ENCODE results near the gene TRPC1.

The TRPC1 gene

DNA sequence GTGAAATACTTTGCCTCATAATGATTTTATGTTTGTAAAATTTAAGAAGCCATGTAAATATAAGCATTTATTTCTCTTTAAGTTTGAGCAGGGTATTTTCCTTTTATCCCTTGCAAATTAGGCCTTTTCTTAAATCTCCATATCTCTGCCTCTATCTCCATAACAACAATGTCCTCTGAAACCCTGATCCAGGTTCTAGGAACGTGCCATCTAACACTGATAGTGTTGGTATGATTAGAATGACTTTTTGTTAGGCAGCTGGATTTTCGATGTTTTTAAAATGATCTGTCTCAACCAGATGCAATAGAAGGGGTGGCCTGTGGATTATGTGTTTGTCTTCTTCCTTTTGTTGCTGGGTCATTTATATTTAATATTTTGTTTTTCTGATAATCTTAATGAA is 77.9 kb downstream of the TRPC1 start:
- peaks cover 8% of the 10 kb centered on the region for H3K36me3 ChIP-seq (ENCODE audit: control insufficient read depth, low read depth, low read length)
- no peak overlapping the region for H3K27ac ChIP-seq (ENCODE audit: low read length)
- no peaks in the 10 kb centered on the region for H3K9me3 ChIP-seq (ENCODE audit: control insufficient read depth, low read depth, low read length)
- H3K27me3 ChIP-seq (ENCODE audit: control insufficient read depth, insufficient read depth, low read length): no peaks in the 10 kb centered on the region
- H3K9ac ChIP-seq (ENCODE audit: low read length): no peak overlapping the region
- peaks cover 7% of the 10 kb centered on the region for H3K4me1 ChIP-seq (ENCODE audit: control insufficient read depth, low read depth, low read length)
- no peak overlapping the region for H3K4me3 ChIP-seq (ENCODE audit: low read length)

DNA sequence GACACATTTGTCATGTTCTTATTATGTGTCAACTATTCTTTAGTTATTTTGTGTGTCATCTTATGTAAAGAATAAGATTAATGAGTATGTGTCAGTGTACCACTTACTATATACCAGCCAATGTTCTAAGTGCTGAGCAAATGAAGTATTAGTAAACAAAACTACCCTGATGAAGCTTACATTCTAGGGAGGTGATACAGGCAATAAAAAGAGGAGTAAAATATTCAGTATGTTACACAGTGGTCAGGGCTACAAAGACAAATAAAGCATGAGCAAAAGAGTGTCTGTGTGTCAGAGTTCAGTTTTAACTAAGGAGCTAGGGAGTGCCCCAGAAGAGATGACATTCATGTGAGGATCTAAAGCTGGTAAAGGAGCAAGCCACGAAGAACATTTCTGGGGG is 79.1 kb downstream of the TRPC1 start:
- Histone ChIP-seq H3K9ac (ENCODE audit: low read length) (no peak overlapping the region), H3K27me3 (ENCODE audit: control insufficient read depth, insufficient read depth, low read length) (no peaks in the 10 kb centered on the region), H3K27ac (ENCODE audit: low read length) (no peak overlapping the region), H3K36me3 (ENCODE audit: control insufficient read depth, low read depth, low read length) (peaks cover 8% of the 10 kb centered on the region), H3K4me1 (ENCODE audit: control insufficient read depth, low read depth, low read length) (peaks cover 7% of the 10 kb centered on the region), H3K9me3 (ENCODE audit: control insufficient read depth, low read depth, low read length) (no peaks in the 10 kb centered on the region), H3K4me3 (ENCODE audit: low read length) (no peak overlapping the region)

DNA sequence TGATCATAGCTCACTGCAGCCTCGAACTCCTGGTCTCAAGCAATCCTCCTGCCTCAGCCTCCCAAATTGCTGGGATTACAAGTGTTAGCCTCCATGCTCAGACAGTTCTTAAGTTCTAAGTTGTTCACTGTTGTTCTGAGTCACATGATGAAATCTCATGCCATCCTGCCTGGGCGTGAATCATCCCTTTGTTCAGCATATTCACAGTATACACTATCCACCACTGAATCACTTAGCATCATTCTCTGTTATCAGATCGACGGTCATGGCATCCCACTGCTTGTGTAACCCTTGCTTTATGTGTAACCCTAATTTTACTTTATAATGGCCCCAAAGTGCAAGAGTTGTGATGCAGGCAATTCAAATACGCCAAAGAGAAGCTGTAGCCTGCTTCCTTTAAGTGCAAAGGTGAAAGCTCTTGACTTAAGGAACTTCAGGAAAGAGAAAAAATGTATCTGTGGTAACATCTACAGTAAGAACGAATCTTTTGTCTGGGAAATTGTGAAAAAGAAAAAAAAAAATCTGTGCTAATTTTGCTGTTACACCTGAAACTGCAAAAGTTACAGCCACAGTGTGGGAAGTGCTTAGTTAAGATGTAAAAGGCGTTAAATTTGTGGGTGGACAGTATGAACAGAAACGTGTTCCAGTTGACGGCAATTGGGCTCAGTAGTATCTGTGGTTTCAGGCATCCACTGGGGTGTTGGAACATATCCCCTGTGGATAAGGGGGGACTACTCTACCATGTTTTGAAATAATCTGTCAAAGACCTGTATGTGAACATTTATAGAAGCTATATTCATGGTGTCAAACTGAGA is 84.5 kb downstream of the TRPC1 start:
- H3K9ac ChIP-seq (ENCODE audit: low read length): no peak overlapping the region
- no peak overlapping the region for H3K4me3 ChIP-seq (ENCODE audit: low read length)
- no peak overlapping the region for H3K27ac ChIP-seq (ENCODE audit: low read length)
- no peaks in the 10 kb centered on the region for H3K9me3 ChIP-seq (ENCODE audit: control insufficient read depth, low read depth, low read length)
- H3K36me3 ChIP-seq (ENCODE audit: control insufficient read depth, low read depth, low read length): peaks cover 8% of the 10 kb centered on the region
- no peaks in the 10 kb centered on the region for H3K27me3 ChIP-seq (ENCODE audit: control insufficient read depth, insufficient read depth, low read length)
- H3K4me1 ChIP-seq (ENCODE audit: control insufficient read depth, low read depth, low read length): no peaks in the 10 kb centered on the region

DNA sequence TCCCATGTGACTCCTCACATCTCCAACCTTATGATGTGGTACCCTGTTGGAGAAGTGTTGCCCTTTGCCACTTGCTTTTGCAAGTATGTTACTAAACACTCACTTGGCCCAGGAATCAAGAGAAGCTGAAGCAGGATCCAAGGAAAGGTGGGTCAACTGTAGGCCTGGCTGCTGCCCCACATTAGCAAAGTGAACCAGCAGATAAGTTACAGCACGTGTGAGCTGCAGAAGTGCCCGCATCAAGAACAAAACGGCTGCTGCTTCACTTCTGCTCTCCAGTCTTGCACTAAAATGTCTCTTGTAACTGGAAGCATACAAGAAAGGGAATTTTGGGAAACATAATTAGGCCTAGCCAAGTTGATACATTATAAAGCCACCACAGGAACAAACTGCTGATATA is 85.4 kb downstream of the TRPC1 start:
- Histone ChIP-seq H3K9ac (ENCODE audit: low read length) (no peak overlapping the region), H3K36me3 (ENCODE audit: control insufficient read depth, low read depth, low read length) (peaks cover 7% of the 10 kb centered on the region), H3K4me3 (ENCODE audit: low read length) (no peak overlapping the region), H3K4me1 (ENCODE audit: control insufficient read depth, low read depth, low read length) (no peaks in the 10 kb centered on the region), H3K27ac (ENCODE audit: low read length) (no peak overlapping the region), H3K27me3 (ENCODE audit: control insufficient read depth, insufficient read depth, low read length) (no peaks in the 10 kb centered on the region), H3K9me3 (ENCODE audit: control insufficient read depth, low read depth, low read length) (no peaks in the 10 kb centered on the region)

DNA sequence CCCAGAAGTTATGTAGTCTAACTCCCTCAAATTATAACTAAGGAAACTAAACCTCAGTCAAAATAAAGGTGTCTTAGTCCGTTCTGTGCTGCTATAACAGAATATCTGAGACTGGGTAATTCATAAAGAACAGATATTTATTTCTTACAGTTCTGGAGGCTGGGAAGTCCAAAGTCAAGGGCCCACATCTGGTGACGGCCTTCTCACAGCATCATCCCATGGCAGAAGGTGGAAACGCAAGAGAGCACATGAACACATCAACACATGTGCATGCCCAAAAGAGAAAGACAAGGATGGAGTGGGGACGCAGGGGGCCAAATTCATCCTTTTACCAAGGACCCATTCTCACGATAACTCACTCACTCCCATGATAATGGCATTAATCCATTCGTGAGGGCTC is 92.0 kb downstream of the TRPC1 start:
- Histone ChIP-seq H3K4me1 (ENCODE audit: control insufficient read depth, low read depth, low read length) (no peaks in the 10 kb centered on the region), H3K9me3 (ENCODE audit: control insufficient read depth, low read depth, low read length) (no peaks in the 10 kb centered on the region), H3K9ac (ENCODE audit: low read length) (no peak overlapping the region), H3K36me3 (ENCODE audit: control insufficient read depth, low read depth, low read length) (no peaks in the 10 kb centered on the region), H3K27me3 (ENCODE audit: control insufficient read depth, insufficient read depth, low read length) (no peaks in the 10 kb centered on the region), H3K4me3 (ENCODE audit: low read length) (no peak overlapping the region), H3K27ac (ENCODE audit: low read length) (no peak overlapping the region)

DNA sequence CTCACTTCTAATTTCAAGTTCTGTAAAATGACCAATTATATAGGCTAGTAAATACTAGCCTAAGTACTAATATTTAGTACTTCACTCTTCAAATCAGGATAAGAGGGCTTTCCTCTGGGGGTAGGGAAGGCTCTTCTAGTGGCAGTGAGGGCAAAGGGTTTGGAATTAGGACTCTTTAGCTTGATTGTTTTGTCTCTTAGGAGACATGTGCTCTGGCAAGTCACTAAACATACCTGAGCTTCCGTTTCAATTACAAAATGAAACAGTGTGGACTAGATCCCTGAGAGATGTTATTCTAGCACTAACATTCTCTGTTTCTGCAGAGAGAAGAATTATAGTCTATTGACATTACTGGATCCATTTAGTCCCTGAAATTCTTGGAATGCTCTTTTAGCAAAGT is 93.5 kb downstream of the TRPC1 start:
- Histone ChIP-seq H3K9ac (ENCODE audit: low read length) (no peak overlapping the region), H3K9me3 (ENCODE audit: control insufficient read depth, low read depth, low read length) (no peaks in the 10 kb centered on the region), H3K27me3 (ENCODE audit: control insufficient read depth, insufficient read depth, low read length) (no peaks in the 10 kb centered on the region), H3K4me3 (ENCODE audit: low read length) (no peak overlapping the region), H3K4me1 (ENCODE audit: control insufficient read depth, low read depth, low read length) (no peaks in the 10 kb centered on the region), H3K36me3 (ENCODE audit: control insufficient read depth, low read depth, low read length) (no peaks in the 10 kb centered on the region), H3K27ac (ENCODE audit: low read length) (no peak overlapping the region)

DNA sequence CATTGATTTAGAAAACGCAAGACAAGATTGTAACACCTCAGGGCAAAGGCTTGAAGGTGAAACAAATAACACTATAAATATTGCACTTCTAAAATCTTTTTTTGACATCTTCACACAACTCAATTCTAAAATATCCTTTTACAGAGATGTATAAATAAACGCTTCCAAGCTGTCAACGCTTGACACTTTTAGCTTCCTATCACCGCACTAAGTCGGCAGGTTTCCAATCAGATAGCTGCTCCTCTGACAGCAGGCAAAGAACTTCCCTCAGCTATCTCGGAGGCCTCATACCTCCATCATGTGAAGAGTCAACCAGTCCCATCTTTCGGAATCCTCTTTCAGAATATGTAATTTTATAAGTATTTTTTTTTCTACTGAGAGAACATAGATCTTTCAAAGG is 94.1 kb downstream of the TRPC1 start:
- no peak overlapping the region for H3K4me3 ChIP-seq (ENCODE audit: low read length)
- H3K9ac ChIP-seq (ENCODE audit: low read length): no peak overlapping the region
- no peak overlapping the region for H3K27ac ChIP-seq (ENCODE audit: low read length)
- no peaks in the 10 kb centered on the region for H3K9me3 ChIP-seq (ENCODE audit: control insufficient read depth, low read depth, low read length)
- no peaks in the 10 kb centered on the region for H3K27me3 ChIP-seq (ENCODE audit: control insufficient read depth, insufficient read depth, low read length)
- H3K36me3 ChIP-seq (ENCODE audit: control insufficient read depth, low read depth, low read length): no peaks in the 10 kb centered on the region
- no peaks in the 10 kb centered on the region for H3K4me1 ChIP-seq (ENCODE audit: control insufficient read depth, low read depth, low read length)

DNA sequence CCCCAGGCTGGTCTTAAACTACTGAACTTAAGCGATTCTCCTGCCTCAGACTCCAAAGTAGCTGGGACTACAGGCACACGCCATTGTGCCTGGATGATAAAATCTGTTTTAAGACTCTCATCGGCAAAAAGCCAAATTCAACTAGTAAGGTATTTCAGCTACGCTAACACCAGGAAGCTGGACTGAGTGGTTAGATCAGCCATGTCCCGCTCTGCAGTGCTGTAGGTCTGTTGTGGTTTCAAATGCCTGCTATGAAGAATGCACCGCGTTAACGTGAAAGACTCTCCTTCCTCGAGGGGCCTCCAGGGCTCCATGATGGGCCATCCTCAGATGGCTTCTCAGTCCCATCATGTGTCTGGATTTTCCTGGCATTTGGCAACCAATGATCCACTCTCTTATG is 94.8 kb downstream of the TRPC1 start:
- no peaks in the 10 kb centered on the region for H3K9me3 ChIP-seq (ENCODE audit: control insufficient read depth, low read depth, low read length)
- H3K27ac ChIP-seq (ENCODE audit: low read length): no peak overlapping the region
- no peaks in the 10 kb centered on the region for H3K4me1 ChIP-seq (ENCODE audit: control insufficient read depth, low read depth, low read length)
- H3K9ac ChIP-seq (ENCODE audit: low read length): no peak overlapping the region
- H3K27me3 ChIP-seq (ENCODE audit: control insufficient read depth, insufficient read depth, low read length): no peaks in the 10 kb centered on the region
- H3K36me3 ChIP-seq (ENCODE audit: control insufficient read depth, low read depth, low read length): no peaks in the 10 kb centered on the region
- no peak overlapping the region for H3K4me3 ChIP-seq (ENCODE audit: low read length)

DNA sequence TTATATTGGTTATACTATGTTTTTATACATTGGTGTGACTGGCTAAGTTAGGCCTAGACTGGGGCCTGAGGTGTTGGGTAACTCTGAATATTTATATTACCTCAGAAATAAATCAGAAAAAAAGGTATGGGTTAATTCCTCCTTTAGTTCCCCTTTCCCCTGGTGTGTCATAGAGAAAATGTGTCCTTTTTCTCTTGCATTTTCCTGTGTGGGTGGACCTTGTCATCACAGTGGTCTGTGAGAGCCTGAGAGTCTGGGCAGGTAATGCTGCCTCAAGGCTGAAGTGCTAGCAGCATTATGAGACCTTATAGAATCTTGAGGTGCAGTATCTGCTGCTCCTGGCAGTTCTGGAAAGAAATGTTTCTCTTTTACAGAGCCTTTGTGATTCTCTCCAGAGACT is 95.3 kb downstream of the TRPC1 start:
- Histone ChIP-seq H3K4me1 (ENCODE audit: control insufficient read depth, low read depth, low read length) (no peaks in the 10 kb centered on the region), H3K9me3 (ENCODE audit: control insufficient read depth, low read depth, low read length) (no peaks in the 10 kb centered on the region), H3K9ac (ENCODE audit: low read length) (no peak overlapping the region), H3K36me3 (ENCODE audit: control insufficient read depth, low read depth, low read length) (no peaks in the 10 kb centered on the region), H3K27me3 (ENCODE audit: control insufficient read depth, insufficient read depth, low read length) (no peaks in the 10 kb centered on the region), H3K27ac (ENCODE audit: low read length) (no peak overlapping the region), H3K4me3 (ENCODE audit: low read length) (no peak overlapping the region)

DNA sequence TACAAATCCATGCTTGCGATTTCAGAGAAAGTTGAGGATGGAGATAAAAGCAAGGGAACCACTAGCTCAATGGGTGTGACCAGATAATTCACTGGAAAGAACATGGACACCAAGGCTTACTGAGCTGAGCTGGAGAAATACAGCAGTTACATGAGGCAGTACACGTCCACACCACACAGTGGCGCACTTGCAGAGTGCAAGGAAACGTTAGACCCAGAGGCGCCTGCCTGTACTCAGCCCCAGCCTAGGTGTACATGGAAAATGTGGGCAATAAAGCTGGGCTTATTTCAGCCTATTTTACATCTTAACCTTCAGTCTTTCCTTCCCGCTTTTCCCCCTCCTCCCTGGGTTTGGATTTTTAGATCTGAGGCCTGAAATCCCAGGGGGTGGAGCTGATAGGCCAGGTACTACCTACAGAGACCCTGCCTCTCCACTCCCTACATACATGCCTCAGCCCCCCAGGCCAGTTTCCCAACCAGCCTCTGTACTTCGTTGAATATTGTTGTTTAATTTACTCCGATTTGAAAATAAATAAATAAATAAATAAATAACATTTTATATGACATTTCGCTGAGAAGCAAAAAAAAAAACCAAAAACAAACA is 105.0 kb downstream of the TRPC1 start:
- H3K9me3 ChIP-seq (ENCODE audit: control insufficient read depth, low read depth, low read length): no peaks in the 10 kb centered on the region
- H3K4me1 ChIP-seq (ENCODE audit: control insufficient read depth, low read depth, low read length): no peaks in the 10 kb centered on the region
- H3K9ac ChIP-seq (ENCODE audit: low read length): no peak overlapping the region
- no peak overlapping the region for H3K4me3 ChIP-seq (ENCODE audit: low read length)
- no peaks in the 10 kb centered on the region for H3K36me3 ChIP-seq (ENCODE audit: control insufficient read depth, low read depth, low read length)
- no peaks in the 10 kb centered on the region for H3K27me3 ChIP-seq (ENCODE audit: control insufficient read depth, insufficient read depth, low read length)
- H3K27ac ChIP-seq (ENCODE audit: low read length): no peak overlapping the region

DNA sequence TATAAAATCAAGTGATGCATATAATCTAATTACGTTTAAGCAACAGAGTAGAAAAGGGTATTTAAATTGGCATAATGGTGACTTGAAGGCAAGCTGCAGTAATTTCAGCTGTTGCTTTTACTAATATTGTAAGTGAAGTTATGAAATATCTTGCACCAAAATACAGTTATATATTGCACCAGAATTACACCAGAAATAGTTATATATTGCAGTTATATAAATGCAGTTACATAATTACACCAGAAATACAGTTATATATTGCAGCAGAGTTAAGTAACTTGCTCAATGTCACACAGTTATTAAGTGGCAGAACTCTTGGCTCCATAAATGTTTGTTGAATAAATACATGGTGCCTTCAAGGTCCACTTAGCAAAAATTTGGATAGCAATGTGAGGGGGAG is 113.7 kb downstream of the TRPC1 start:
- no peak overlapping the region for H3K9ac ChIP-seq (ENCODE audit: low read length)
- no peaks in the 10 kb centered on the region for H3K36me3 ChIP-seq (ENCODE audit: control insufficient read depth, low read depth, low read length)
- H3K4me3 ChIP-seq (ENCODE audit: low read length): no peak overlapping the region
- no peak overlapping the region for H3K27ac ChIP-seq (ENCODE audit: low read length)
- no peaks in the 10 kb centered on the region for H3K9me3 ChIP-seq (ENCODE audit: control insufficient read depth, low read depth, low read length)
- no peaks in the 10 kb centered on the region for H3K4me1 ChIP-seq (ENCODE audit: control insufficient read depth, low read depth, low read length)
- no peaks in the 10 kb centered on the region for H3K27me3 ChIP-seq (ENCODE audit: control insufficient read depth, insufficient read depth, low read length)

DNA sequence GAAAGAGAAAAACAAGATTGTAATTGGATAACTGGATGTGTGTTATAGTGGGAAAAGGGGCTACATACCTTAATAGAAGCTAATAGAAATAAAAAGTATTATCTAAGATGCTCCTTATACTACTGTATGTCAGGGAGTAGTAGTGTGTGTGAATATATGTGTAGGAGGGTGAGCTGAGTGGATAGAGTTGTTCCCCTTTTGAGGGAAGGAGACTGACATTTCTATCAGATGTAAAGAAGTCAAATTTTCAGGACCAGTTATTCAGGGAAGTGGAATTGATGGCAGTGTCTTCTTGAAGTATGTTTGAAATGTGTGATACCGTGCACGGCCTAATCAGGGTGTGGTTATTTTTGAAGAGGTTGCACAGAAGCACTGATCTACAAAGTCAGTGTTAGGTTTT is 116.0 kb downstream of the TRPC1 start:
- H3K9ac ChIP-seq (ENCODE audit: low read length): no peak overlapping the region
- peaks cover 4% of the 10 kb centered on the region for H3K4me1 ChIP-seq (ENCODE audit: control insufficient read depth, low read depth, low read length)
- H3K27me3 ChIP-seq (ENCODE audit: control insufficient read depth, insufficient read depth, low read length): no peaks in the 10 kb centered on the region
- H3K36me3 ChIP-seq (ENCODE audit: control insufficient read depth, low read depth, low read length): no peaks in the 10 kb centered on the region
- no peak overlapping the region for H3K27ac ChIP-seq (ENCODE audit: low read length)
- H3K4me3 ChIP-seq (ENCODE audit: low read length): no peak overlapping the region
- no peaks in the 10 kb centered on the region for H3K9me3 ChIP-seq (ENCODE audit: control insufficient read depth, low read depth, low read length)

Data from iPS-18a (cell line).